Activated CD4-positive, alpha-beta T cell treated with anti-CD3 and anti-CD28 coated beads, Interleukin-2, amount 10 ng/mL, durations not matched to agents 24 days and 14 days (primary cell): ENCODE results near the gene ELOVL7. TPM values are rescaled to one million over a fixed set of nuclear protein-coding genes. Genes with fewer than 3 reads are reported as not detected.

Source experiments
- DNase-seq: peaks from one replicate; pipeline ENCODE4 v3.0.0; 2022
- H3K27ac Mint-ChIP-seq: one replicate; pipeline ENCODE4 v1.8.0; 2022; ENCODE audit warnings: mild to moderate bottlenecking, mixed read lengths
- H3K27me3 Mint-ChIP-seq: one replicate; pipeline ENCODE4 v1.8.0; 2022; ENCODE audit warnings: mixed read lengths
- H3K36me3 Mint-ChIP-seq: one replicate; pipeline ENCODE4 v1.8.0; 2022; ENCODE audit warnings: low read depth, mild to moderate bottlenecking, mixed read lengths
- H3K4me1 Mint-ChIP-seq: one replicate; pipeline ENCODE4 v1.8.0; 2021; ENCODE audit warnings: mixed read lengths
- H3K4me3 Mint-ChIP-seq: one replicate; pipeline ENCODE4 v1.8.0; 2022; ENCODE audit warnings: mild to moderate bottlenecking, moderate library complexity, mixed read lengths
- H3K9me3 Mint-ChIP-seq: one replicate; pipeline ENCODE4 v1.8.0; 2021; ENCODE audit warnings: mixed read lengths
- intact Hi-C: fragments of 100-400 bp; cut with micrococcal nuclease; formaldehyde crosslinking; loops from one replicate; pipeline ENCODE4 v1.15.1; 2023
- total RNA-seq: library from RNA; stranded (reverse); gene quantifications from 2 replicates; pipeline ENCODE4 v1.2.3, GENCODE V29; 2022

The ELOVL7 gene
- total RNA-seq, 1 donor from 2014 or later: 0.56 TPM

DNA sequence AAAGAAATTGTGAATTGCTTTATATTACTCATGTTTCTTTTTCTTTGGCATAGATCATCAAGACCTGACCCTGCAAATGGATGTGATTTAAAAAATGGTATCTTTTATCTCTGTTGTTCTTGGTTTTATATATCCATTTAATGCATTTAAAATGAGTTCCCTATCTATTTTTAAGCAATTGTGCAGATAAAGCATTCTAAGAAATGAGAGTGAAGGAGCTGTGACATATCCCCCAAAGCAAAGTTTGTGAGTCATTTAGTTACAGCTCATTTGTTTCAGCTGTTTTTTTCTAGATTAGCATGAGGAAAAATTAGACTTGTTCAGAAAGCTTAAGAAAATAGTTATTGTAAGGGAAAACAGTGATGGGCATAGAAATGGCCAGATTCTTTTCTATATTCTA lies 7.6 kb upstream of the ELOVL7 start:
- H3K27me3 Mint-ChIP-seq: peaks cover 5% of the 10 kb centered on the region
- H3K4me3 Mint-ChIP-seq: no peak overlapping the region
- no peaks in the 10 kb centered on the region for H3K9me3 Mint-ChIP-seq
- DNase-seq: no peak
- H3K27ac Mint-ChIP-seq: no peak overlapping the region
- H3K4me1 Mint-ChIP-seq: no peaks in the 10 kb centered on the region
- intact Hi-C loops: no loop called here
- H3K36me3 Mint-ChIP-seq: no peaks in the 10 kb centered on the region

DNA sequence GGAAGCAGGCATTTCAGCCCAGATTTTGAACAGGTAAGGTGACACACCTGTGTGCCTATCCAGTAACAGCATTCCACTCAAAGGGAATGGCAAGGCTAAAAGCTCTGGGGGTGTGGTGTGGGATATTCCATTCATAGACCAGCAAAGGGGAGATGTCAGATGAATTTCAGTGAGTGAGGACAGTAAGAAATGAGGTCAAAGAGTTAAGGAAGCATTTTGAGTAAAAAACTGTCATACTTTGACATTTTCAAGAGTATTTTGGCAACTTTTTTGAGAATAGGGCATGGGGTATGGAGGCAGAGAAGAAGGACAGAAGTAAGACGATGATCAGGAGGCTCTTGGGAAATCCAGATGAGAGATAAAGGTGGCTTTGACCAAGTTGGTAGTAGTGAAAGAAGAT lies 2.2 kb upstream of the ELOVL7 start:
- H3K4me3 Mint-ChIP-seq: no peak overlapping the region
- H3K36me3 Mint-ChIP-seq: no peaks in the 10 kb centered on the region
- H3K4me1 Mint-ChIP-seq: peaks cover 11% of the 10 kb centered on the region
- intact Hi-C loops: no loop called here
- H3K9me3 Mint-ChIP-seq: no peaks in the 10 kb centered on the region
- DNase-seq: no peak
- peaks cover 48% of the 10 kb centered on the region for H3K27me3 Mint-ChIP-seq
- no peak overlapping the region for H3K27ac Mint-ChIP-seq

DNA sequence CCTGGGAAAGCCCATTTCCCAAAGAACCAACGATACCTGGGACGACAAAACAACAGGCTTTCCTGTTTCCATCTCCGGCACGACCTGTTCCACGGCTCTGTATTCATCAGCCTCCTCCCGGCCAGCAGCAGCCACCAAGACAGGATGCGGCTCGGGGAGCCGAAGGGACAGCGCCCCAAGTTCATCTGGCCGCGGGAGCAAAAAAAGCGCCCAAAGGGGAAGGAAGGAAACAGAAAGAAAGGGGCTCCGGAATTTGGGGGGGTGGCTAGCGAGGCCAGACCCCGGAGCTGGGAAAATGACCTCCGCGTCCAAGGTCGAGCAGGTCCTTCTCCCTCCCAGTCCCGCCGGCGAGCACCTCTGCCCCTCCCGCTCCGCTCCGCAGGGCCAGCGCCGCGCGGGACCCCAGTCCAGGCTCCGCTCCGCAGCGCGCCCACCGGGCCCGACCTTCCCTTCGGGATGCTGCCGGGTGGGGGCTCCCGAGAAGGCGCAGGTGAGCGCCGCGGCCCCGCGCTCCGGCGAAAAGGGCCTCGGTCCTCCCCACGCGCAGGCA lies 608 bp downstream of the ELOVL7 start:
- H3K27ac Mint-ChIP-seq: no peak overlapping the region
- no peaks in the 10 kb centered on the region for H3K9me3 Mint-ChIP-seq
- H3K36me3 Mint-ChIP-seq: no peaks in the 10 kb centered on the region
- H3K27me3 Mint-ChIP-seq: peaks cover 54% of the 10 kb centered on the region
- peaks cover 11% of the 10 kb centered on the region for H3K4me1 Mint-ChIP-seq
- intact Hi-C loops: loop anchor here (5.0 kb wide), 1 partner anchor 104 kb away; the partner anchor contains the start of genes ERCC8 and NDUFAF2
- DNase-seq: peak; percentile 65
- H3K4me3 Mint-ChIP-seq: peak overlapping the region; percentile 82

DNA sequence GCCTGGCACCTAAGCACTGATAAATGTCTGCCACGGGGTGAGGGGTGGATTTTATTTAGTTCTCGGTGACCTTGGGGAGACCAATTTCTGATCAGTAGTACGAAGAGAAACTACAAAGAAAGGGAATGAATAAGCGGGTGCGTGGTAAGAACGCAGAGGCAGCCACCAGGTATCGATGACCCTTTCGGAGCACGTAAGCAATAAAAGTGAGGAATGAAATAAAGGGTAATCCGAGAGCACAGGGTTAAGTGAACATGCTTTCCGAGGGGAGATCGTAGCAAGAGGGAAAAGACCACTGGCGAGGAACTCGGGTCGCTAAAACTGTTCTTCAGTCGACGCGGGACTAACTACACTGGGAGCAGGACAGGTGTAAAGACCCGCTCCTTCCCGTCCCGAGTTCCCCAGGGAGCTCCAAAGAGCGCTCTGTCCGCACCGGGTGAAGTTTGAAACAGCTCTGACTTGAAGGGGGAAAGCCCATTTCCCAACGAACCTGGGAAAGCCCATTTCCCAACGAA lies 1.1 kb downstream of the ELOVL7 start:
- H3K36me3 Mint-ChIP-seq: no peaks in the 10 kb centered on the region
- peak overlapping the region; percentile 82 for H3K4me3 Mint-ChIP-seq
- H3K27me3 Mint-ChIP-seq: peaks cover 54% of the 10 kb centered on the region
- peaks cover 11% of the 10 kb centered on the region for H3K4me1 Mint-ChIP-seq
- intact Hi-C loops: loop anchor here (5.0 kb wide), 1 partner anchor 104 kb away; the partner anchor contains the start of genes ERCC8 and NDUFAF2
- no peaks in the 10 kb centered on the region for H3K9me3 Mint-ChIP-seq
- no peak overlapping the region for H3K27ac Mint-ChIP-seq
- DNase-seq: peak; percentile 50

DNA sequence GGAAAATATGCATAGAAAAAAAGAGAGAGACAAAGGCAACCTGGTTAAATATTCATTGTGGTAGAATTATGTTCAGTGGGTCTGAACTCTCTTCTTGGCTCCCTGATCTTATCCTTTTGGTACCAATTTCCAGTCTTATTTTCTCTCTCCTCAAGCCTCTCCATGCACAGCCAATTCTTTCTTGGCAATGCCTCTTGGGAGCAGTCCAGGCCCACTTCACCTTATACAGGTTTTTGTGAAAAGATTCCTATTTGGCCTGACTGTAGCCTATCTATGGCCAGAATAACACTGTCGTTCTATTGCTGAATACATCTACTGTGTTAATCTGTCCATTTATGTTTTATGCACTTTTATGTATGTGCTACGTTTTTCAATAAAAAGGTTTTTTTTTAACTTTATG lies 2.7 kb downstream of the ELOVL7 start:
- Mint-ChIP-seq H3K27ac (no peak overlapping the region), H3K27me3 (peaks cover 46% of the 10 kb centered on the region), H3K36me3 (no peaks in the 10 kb centered on the region), H3K4me3 (no peak overlapping the region), H3K4me1 (peaks cover 11% of the 10 kb centered on the region), H3K9me3 (no peaks in the 10 kb centered on the region)
- intact Hi-C loops: loop anchor here (5.0 kb wide), 1 partner anchor 106 kb away; the partner anchor contains the start of genes ERCC8 and NDUFAF2
- DNase-seq: peak; percentile 28

DNA sequence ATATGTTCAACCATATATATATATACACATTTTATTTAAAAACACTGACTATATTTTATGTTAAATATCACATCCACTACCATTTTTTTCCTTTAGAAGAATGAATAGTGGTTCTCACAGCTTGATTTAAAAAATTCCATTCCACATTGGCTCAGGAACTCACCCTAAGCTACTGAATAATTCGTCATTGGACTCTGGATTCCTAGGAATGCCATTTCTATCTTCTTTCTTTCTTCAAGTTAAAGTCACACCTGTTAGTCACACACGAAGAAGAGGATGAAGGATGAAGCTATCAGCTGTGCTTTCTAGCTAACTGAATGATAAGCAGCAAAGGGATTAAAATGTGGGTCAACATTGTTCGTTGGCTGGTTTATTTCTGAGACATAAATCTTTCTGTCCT lies 7.9 kb downstream of the ELOVL7 start:
- intact Hi-C loops: loop anchor here (10.0 kb wide), 1 partner anchor 499 kb away; the partner anchor contains the start of gene ZSWIM6
- Mint-ChIP-seq H3K9me3 (no peaks in the 10 kb centered on the region), H3K4me1 (no peaks in the 10 kb centered on the region), H3K36me3 (no peaks in the 10 kb centered on the region), H3K4me3 (no peak overlapping the region), H3K27me3 (peaks cover 6% of the 10 kb centered on the region), H3K27ac (no peak overlapping the region)
- no peak for DNase-seq

DNA sequence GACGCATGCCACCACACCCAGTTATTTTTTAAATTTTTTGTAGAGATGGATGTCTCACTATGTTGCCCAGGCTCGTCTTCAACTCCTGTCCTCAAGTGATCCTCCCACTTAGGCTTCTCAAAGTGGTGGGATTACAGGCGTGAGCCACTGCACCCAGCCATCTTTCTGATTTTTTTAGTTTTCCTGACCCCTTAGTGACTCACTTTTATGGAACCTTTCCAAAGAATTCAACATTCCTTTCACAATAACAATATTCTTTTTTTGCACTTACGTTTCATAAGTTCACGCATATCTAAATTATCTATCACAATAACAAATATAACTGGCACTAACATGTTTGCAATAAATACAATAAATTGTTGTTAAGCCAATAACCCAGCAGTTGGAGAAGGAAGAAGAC lies 8.5 kb downstream of the ELOVL7 start:
- Mint-ChIP-seq H3K9me3 (no peaks in the 10 kb centered on the region), H3K4me1 (peaks cover 2% of the 10 kb centered on the region), H3K27me3 (peaks cover 5% of the 10 kb centered on the region), H3K27ac (no peak overlapping the region), H3K4me3 (no peak overlapping the region), H3K36me3 (no peaks in the 10 kb centered on the region)
- intact Hi-C loops: loop anchor here (10.0 kb wide), 1 partner anchor 499 kb away; the partner anchor contains the start of gene ZSWIM6
- DNase-seq: no peak

DNA sequence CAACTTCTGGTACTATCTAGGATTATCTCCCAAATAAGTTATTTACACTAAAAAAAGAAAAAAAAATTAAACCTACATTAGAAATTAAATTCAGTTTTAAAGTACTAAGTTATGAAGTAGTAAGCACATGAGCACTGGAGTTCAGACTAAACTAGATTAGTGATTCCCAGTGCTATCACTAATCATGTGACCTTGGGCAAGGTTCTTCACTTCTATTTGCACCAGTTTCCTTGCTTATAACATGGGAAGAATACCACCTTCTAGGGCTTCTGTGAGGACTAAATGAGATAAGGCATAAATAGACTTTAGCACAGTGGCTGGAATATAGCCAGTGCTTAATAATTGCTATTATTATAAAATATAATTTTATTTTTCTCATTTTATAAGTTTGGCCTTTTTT lies 10.5 kb downstream of the ELOVL7 start:
- no peaks in the 10 kb centered on the region for H3K9me3 Mint-ChIP-seq
- no peak overlapping the region for H3K4me3 Mint-ChIP-seq
- intact Hi-C loops: loop anchor here (10.0 kb wide), 1 partner anchor 501 kb away; the partner anchor contains the start of gene ZSWIM6
- no peak overlapping the region for H3K27ac Mint-ChIP-seq
- no peak for DNase-seq
- H3K4me1 Mint-ChIP-seq: peaks cover 12% of the 10 kb centered on the region
- H3K36me3 Mint-ChIP-seq: no peaks in the 10 kb centered on the region
- no peaks in the 10 kb centered on the region for H3K27me3 Mint-ChIP-seq

DNA sequence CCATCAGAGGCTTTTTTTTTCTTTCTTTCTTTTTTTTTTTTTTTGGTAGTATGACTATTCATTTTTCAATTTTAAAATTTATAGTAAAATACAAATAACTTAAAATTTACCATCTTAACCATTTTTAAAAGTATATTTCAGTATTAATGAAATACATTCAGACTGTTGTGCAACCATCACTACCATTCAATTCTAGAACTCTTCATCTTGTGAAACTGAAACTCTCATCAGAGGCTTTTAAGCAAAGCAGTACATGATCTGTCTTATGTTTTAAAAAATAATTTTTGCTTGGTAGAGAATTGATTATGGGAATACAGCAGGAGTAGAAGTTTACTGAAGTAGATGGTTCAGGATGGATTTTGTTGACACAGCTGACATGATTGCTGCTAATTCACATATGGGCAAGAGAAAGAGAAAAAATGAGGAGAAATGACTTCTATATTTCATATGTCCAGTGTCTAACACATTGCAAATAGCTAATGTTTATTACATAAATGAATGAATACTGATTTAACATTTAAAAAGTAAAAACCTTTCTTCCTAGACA lies 13.4 kb downstream of the ELOVL7 start:
- H3K4me1 Mint-ChIP-seq: peaks cover 22% of the 10 kb centered on the region
- no peak overlapping the region for H3K4me3 Mint-ChIP-seq
- no peak for DNase-seq
- H3K9me3 Mint-ChIP-seq: no peaks in the 10 kb centered on the region
- intact Hi-C loops: loop anchor here (10.0 kb wide), 1 partner anchor 504 kb away; the partner anchor contains the start of gene ZSWIM6
- H3K27ac Mint-ChIP-seq: no peak overlapping the region
- H3K36me3 Mint-ChIP-seq: no peaks in the 10 kb centered on the region
- H3K27me3 Mint-ChIP-seq: no peaks in the 10 kb centered on the region

DNA sequence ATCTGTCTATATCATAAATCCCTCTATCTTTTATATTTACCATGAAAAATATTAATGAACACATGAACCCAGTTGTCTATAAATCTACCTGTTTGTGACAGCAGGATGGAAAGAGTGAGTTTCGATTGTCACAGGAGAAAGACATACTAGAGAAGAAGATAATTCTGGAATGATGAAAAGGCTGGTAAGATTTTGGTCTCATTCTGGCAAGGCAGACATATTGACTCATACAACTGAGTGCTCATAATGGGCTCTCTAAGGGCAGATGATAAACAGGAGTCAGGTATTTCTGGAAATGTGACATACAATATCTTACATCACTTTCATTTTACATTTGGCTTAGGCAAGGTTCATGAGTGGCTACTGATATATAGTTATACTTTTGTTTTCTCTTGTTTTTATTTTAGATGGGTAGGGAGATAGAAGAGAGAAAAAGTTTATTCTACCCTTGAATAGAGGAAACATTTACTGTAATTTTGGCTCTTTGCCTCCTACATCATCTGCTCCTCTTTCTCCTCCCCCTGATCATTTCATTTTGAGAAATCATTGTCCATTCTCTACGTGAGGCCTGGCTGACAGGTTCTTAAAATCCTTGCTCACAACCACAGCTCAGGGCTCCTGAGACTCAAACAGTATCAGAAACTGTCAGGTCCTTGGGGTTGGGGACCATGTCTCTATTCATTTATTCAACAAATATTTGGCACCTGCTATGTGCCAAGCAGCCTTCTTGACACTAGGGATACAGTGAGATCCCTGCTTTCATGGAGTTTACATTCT lies 14.4 kb downstream of the ELOVL7 start:
- no peaks in the 10 kb centered on the region for H3K36me3 Mint-ChIP-seq
- no peaks in the 10 kb centered on the region for H3K27me3 Mint-ChIP-seq
- no peak for DNase-seq

DNA sequence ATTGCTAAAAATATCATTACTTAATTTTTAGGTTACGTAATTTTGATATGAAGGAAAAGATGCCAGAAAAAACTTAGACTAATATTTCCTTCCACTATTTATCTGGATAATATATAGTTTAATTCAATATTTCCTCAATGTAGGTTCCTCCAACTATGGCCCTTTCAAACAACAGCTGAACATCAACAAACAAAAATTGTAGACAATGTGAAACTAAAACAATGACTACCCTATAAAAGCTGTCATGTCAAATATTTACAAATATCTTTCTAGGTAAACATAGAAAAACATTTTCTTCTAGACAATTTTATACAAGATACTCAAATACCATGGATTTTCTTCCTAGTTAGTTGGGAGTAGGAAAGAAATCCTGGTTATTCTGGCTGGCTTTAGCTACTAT lies 16.9 kb downstream of the ELOVL7 start:
- intact Hi-C loops: loop anchor here (10.0 kb wide), 1 partner anchor 578 kb away; no protein-coding TSS in a partner anchor
- no peaks in the 10 kb centered on the region for H3K27me3 Mint-ChIP-seq
- no peak overlapping the region for H3K4me3 Mint-ChIP-seq
- H3K9me3 Mint-ChIP-seq: no peaks in the 10 kb centered on the region
- peaks cover 22% of the 10 kb centered on the region for H3K4me1 Mint-ChIP-seq
- no peak overlapping the region for H3K27ac Mint-ChIP-seq
- no peak for DNase-seq
- H3K36me3 Mint-ChIP-seq: no peaks in the 10 kb centered on the region

More for the DNA sequence above, 14.4 kb downstream of the ELOVL7 start:
- H3K27ac Mint-ChIP-seq: peak overlapping the region; percentile 48
- intact Hi-C loops: loop anchor here (10.0 kb wide), 2 partner anchors 505 to 575 kb away; partner anchors contain the start of gene ZSWIM6
- H3K9me3 Mint-ChIP-seq: no peaks in the 10 kb centered on the region
- no peak overlapping the region for H3K4me3 Mint-ChIP-seq
- H3K4me1 Mint-ChIP-seq: peaks cover 22% of the 10 kb centered on the region

DNA sequence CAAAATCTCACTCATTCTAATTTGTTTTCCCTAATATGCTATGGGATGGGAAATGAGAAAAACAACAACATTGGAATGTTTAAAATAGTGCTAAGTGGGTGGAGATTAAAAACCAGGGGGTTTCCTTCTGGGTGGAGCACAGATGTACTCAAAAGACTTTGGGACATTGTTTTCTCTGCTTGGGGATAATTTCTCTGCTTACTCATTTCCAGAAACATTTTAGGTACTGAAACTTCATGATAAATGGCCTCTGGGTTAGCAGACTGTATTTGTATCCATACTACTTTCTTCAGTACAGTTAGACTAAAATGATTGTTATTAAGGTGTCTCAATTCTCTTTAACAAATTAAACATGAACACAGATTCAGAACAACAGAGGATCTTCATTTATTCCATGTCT lies 17.4 kb downstream of the ELOVL7 start:
- Mint-ChIP-seq H3K4me3 (no peak overlapping the region), H3K27ac (no peak overlapping the region), H3K36me3 (no peaks in the 10 kb centered on the region), H3K9me3 (no peaks in the 10 kb centered on the region), H3K4me1 (peaks cover 22% of the 10 kb centered on the region), H3K27me3 (no peaks in the 10 kb centered on the region)
- DNase-seq: no peak
- intact Hi-C loops: loop anchor here (10.0 kb wide), 1 partner anchor 578 kb away; no protein-coding TSS in a partner anchor

DNA sequence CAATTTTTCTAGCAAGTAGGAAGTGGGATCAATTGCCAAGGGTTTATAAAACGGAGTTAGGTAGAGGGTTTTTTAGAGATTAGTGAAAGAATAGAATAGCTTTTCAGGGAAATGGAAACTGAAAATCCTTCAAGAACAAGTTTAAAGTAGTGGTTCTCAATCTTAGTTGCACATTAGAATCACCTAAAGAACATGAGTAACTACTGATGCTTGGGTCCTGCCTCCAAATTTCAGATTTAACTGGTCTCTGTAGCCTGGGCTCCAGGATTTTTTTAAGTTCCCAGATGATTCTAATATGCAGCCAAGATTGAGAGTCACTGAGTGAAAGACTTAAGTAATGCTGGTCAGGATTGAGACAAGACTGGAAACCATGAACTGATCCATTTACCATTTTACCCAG lies 20.5 kb downstream of the ELOVL7 start:
- intact Hi-C loops: loop anchor here (10.0 kb wide), 1 partner anchor 581 kb away; no protein-coding TSS in a partner anchor
- H3K27me3 Mint-ChIP-seq: no peaks in the 10 kb centered on the region
- no peak overlapping the region for H3K4me3 Mint-ChIP-seq
- H3K4me1 Mint-ChIP-seq: peaks cover 10% of the 10 kb centered on the region
- no peaks in the 10 kb centered on the region for H3K9me3 Mint-ChIP-seq
- no peaks in the 10 kb centered on the region for H3K36me3 Mint-ChIP-seq
- peak; percentile 43 for DNase-seq
- H3K27ac Mint-ChIP-seq: no peak overlapping the region

DNA sequence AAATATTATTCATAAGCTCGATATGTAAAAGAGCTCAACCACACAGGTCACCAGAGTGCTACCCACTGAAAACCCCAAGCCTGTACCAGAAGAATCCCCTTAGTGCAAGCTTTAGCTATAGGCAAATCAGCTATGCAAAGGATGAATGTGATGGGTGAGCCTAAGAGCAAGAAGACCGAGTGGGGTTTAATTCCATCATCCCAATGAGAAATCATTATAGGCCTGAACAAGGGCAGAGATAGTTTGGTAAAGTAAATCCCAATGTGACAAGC lies 21.8 kb downstream of the ELOVL7 start:
- H3K27me3 Mint-ChIP-seq: no peaks in the 10 kb centered on the region
- H3K36me3 Mint-ChIP-seq: no peaks in the 10 kb centered on the region
- peak; percentile 23 for DNase-seq
- no peaks in the 10 kb centered on the region for H3K9me3 Mint-ChIP-seq
- H3K4me1 Mint-ChIP-seq: peaks cover 5% of the 10 kb centered on the region
- H3K27ac Mint-ChIP-seq: no peak overlapping the region
- intact Hi-C loops: loop anchor here (10.0 kb wide), 1 partner anchor 583 kb away; no protein-coding TSS in a partner anchor
- H3K4me3 Mint-ChIP-seq: no peak overlapping the region
